NT2/D1 (cell line): ENCODE measurements around the gene NUBP2.

ENCODE experiments used
- DNase-seq: peaks from one replicate; pipeline ENCODE4 v3.0.0-alpha.2; 2011; ENCODE audit warnings: low read depth, low spot score
- H3K27me3 ChIP-seq: 2 replicates; pipeline ENCODE4 v1.6.0; 2011; ENCODE audit warnings: mild to moderate bottlenecking; ENCODE audit not compliant: insufficient read length, insufficient read depth
- H3K36me3 ChIP-seq: 2 replicates; pipeline ENCODE4 v1.6.1; 2011; ENCODE audit warnings: mild to moderate bottlenecking, low read length, mixed read lengths; ENCODE audit not compliant: insufficient read depth, insufficient read length
- H3K4me1 ChIP-seq: 2 replicates; pipeline ENCODE4 v1.5.1; 2011; ENCODE audit not compliant: insufficient read depth, insufficient read length
- H3K4me3 ChIP-seq: 2 replicates; pipeline ENCODE4 v1.5.1; 2011; ENCODE audit warnings: low read depth; ENCODE audit not compliant: insufficient read length
- H3K9ac ChIP-seq: 2 replicates; pipeline ENCODE4 v1.6.0; 2011; ENCODE audit warnings: low read depth; ENCODE audit not compliant: insufficient read length
- H3K9me3 ChIP-seq: 2 replicates; pipeline ENCODE4 v1.5.1; 2011; ENCODE audit warnings: mild to moderate bottlenecking, low read length; ENCODE audit not compliant: insufficient read depth
- SUZ12 ChIP-seq: IDR thresholded peaks from 2 replicates; pipeline ENCODE4 v1.6.1; 2011; ENCODE audit not compliant: insufficient read length, insufficient read depth; ENCODE audit errors: extremely low read depth
- YY1 ChIP-seq: IDR thresholded peaks from 2 replicates; pipeline ENCODE4 v1.6.1; 2011; ENCODE audit not compliant: insufficient read length, insufficient read depth
- ZNF274 ChIP-seq: IDR thresholded peaks from 2 replicates; pipeline ENCODE4 v1.6.1; 2011; ENCODE audit warnings: mild to moderate bottlenecking, low read depth, low read length

NUBP2 gene

DNA sequence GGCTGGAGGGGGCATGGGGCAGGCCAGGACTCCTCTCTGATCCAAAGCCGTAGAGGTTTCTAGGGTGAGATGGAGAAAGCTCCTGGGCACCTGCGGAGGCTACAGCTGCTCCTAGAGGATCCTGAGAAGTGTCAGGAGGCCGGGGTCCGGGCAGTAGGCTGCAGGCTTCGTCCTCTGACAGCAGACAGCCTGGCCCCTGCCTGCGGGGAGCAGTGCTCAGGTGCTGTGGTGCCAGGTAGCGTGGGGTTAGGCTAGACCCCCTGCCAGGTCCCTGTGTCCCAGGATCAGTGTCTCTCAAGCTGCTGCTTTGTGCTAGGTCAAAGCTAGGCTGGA lies 8.3 kb upstream of the NUBP2 start:
- Histone ChIP-seq H3K4me3 (peak overlapping the region; percentile 97), H3K36me3 (peaks cover 77% of the 10 kb centered on the region), H3K27me3 (no peaks in the 10 kb centered on the region), H3K4me1 (peaks cover 19% of the 10 kb centered on the region), H3K9ac (peak overlapping the region; percentile 99), H3K9me3 (no peaks in the 10 kb centered on the region)
- DNase-seq: no peak
- TF ChIP-seq YY1: no peak
- TF ChIP-seq SUZ12: no peak
- no peak for TF ChIP-seq ZNF274

DNA sequence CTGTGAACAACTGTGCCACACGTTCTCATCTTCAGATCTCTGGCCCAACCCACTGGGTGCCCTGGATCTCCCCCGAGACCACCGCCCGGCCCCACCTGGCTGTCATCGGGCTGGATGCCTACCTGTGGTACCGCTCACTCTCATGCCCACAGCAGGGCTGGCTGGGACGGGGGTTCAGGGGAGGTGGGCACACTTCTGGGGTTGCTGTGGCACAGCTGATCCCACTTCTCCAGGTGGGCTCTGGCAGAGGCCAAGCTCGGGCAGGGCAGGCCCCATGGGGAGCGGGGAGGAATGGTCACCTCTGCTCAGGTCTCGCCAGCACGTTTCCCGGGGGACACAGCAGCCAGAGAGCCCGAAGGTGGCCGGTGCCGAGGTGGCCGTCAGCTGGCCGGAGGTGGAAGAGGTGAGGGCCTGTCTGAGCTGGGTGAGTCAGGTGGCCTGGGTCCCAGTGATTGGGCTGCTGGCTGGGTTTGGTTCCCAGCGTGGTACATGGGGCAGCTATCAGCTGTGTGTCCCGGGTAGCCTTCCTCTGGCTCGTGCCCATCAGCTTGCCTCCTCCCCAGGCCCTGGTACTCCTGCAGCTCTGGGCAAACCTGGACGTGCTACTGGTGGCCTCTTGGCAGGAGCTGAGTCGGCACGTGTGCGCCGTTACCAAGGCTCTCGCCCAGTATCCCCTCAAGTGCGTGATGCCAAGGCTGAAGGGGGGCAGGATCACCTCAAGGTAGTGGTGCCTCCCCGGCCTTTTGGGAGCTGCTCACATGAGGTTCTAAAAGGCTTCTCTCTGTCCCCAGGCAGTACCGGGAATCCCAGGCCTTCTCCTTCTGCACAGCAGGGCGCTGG lies 7.5 kb upstream of the NUBP2 start:
- peaks cover 23% of the 10 kb centered on the region for H3K4me1 ChIP-seq
- no peak overlapping the region for H3K4me3 ChIP-seq
- no peaks in the 10 kb centered on the region for H3K27me3 ChIP-seq
- H3K36me3 ChIP-seq: peaks cover 77% of the 10 kb centered on the region
- H3K9me3 ChIP-seq: no peaks in the 10 kb centered on the region
- TF ChIP-seq ZNF274 (no peak), SUZ12 (no peak), YY1 (no peak)
- H3K9ac ChIP-seq: peak overlapping the region; percentile 99
- no peak for DNase-seq

DNA sequence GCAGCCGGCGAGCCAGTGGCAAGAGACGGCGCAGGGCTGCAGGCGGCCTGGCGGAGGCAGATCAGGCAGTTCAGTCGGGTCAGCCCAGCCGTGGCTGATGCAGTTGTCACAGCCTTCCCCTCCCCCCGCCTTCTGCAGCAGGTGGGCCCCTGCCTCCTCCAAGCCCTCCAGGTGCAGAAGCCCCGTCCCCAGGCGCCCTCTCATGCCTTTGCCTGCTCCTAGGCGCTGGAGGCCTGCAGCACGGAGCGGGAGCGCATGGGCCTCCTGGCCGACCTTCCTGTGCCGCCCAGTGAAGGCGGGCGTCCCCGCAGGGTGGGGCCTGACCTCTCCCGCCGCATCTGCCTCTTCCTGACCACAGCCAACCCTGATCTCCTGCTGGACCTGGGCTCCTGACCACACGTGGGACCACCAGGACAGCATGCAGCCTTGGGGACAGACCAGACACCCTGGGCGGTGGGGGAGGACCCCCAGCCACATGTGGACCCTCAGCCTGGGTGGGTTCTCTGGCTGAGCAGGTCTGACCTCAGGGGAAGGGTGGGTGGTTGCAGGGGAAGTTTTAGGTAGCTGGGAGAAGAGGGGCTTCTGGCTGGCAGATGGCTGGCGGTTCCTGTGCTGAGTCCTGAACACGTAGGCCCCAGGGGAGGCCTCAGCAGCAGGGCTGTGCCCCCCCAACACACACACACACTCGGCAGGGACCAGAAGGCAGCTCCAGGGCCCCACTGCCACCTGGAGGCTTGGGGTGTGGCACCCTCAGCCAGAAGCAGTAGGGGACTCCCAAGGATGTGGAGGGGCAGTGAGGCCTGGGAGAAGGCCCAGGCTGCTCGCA lies 6.7 kb upstream of the NUBP2 start:
- no peaks in the 10 kb centered on the region for H3K27me3 ChIP-seq
- H3K9ac ChIP-seq: no peak overlapping the region
- no peak overlapping the region for H3K4me3 ChIP-seq
- TF ChIP-seq SUZ12 (no peak), ZNF274 (no peak), YY1 (no peak)
- H3K4me1 ChIP-seq: peaks cover 25% of the 10 kb centered on the region
- H3K9me3 ChIP-seq: no peaks in the 10 kb centered on the region
- no peak for DNase-seq
- H3K36me3 ChIP-seq: peaks cover 82% of the 10 kb centered on the region

DNA sequence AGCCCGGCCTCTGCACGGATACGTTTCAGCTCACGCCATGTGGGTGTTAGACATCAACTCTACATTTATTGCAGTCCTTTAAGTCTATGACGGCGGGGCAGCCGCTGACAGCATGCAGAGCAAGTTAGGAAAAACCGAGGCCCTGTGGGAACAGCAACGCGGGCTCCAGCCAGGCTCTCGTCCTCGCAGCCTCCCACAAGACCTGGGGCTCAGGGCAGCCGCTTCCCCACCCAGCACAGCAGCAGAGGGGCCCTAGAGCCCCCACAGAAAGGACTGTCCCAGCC lies 6.1 kb upstream of the NUBP2 start:
- Histone ChIP-seq H3K4me1 (peaks cover 30% of the 10 kb centered on the region), H3K9ac (no peak overlapping the region), H3K4me3 (no peak overlapping the region), H3K36me3 (peaks cover 82% of the 10 kb centered on the region), H3K27me3 (no peaks in the 10 kb centered on the region), H3K9me3 (no peaks in the 10 kb centered on the region)
- DNase-seq: no peak
- TF ChIP-seq SUZ12 (no peak), ZNF274 (no peak), YY1 (no peak)

DNA sequence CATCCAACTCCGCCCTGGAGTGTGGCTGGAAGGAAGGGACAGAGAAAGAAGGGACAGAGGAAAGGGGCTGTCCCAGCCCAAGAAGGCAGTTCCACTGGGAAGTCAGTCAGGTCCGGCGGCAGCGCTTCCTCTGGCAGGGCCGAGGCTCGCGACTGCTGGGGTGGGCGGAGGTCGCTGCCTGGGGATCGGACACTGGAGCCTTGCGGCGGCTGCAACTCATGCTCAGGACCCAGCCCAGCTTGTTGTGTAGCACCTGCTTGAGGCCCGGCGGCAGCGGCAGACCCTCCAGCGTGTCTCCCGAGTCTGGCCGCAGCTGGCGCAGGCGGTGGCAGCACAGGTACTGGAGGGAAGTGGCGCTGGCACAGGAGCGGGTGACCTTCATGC lies 5.8 kb upstream of the NUBP2 start:
- H3K4me3 ChIP-seq: no peak overlapping the region

DNA sequence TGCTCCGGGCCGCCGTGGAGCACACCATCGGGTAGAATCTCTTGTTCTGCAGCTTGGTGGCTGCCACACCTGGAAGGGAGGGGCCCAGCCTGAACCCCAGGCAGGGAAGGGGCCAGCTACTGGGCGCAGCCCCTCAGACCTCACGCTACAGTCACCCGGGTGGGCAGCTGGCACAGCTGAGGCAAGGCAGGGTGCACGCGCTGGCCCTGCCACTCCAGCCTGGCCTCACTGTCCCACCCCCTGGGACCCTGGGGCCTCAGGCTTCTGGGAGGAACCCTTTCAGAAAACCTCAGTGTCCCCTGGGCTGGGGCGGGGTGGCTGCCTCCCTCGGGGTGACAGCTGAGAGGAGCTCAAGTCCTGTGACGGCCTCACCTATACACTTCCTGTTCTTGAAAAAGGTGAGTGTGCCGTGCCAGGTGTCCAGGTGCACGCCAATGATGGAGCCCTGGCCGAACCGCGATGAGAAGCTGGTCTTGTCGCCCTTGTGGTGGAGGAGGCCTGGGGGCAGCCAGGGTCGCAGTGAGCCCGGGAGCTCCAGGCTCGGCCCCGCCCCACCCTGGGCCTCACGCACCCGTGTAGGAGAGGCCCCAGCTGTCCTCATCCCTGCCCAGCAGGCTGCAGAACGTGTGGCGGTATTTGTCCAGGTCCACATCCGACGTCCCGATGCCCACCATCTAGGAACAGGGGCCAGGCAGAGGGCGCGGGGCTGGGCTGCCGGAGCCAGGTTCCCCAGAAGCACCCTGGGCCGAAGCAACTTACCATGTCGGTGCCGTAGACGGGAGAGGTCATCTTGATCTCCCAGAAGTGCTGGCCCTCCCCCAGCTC lies 5.2 kb upstream of the NUBP2 start:
- no peaks in the 10 kb centered on the region for H3K9me3 ChIP-seq
- H3K27me3 ChIP-seq: no peaks in the 10 kb centered on the region
- peaks cover 30% of the 10 kb centered on the region for H3K4me1 ChIP-seq
- peaks cover 73% of the 10 kb centered on the region for H3K36me3 ChIP-seq
- H3K4me3 ChIP-seq: no peak overlapping the region
- H3K9ac ChIP-seq: peak overlapping the region; percentile 42
- TF ChIP-seq ZNF274 (no peak), SUZ12 (no peak), YY1 (no peak)
- DNase-seq: no peak

More for the DNA sequence above, 5.8 kb upstream of the NUBP2 start:
- peaks cover 30% of the 10 kb centered on the region for H3K4me1 ChIP-seq
- H3K9me3 ChIP-seq: no peaks in the 10 kb centered on the region
- peaks cover 79% of the 10 kb centered on the region for H3K36me3 ChIP-seq
- no peaks in the 10 kb centered on the region for H3K27me3 ChIP-seq
- TF ChIP-seq ZNF274 (no peak), SUZ12 (no peak), YY1 (no peak)
- H3K9ac ChIP-seq: no peak overlapping the region
- DNase-seq: no peak
